ENCODE measurements around the gene RXRB.

- TF ChIP-seq CTCF (IDR thresholded peaks at IDR 0.05) (no peak), POLR2A (IDR thresholded peaks at IDR 0.05) (no peak)
Measured at GRCh38 chr6:33217246-33217645, 16.8 kb upstream of the RXRB start.
